Transverse colon (tissue), 4 donors: ENCODE results near the gene ABRAXAS1. TPM values are rescaled to one million over a fixed set of nuclear protein-coding genes. Genes with fewer than 3 reads are reported as not detected.

ENCODE experiments used
- DNase-seq: peaks from one replicate; pipeline ENCODE4 v3.0.0-alpha.2; 2019
- H3K27ac ChIP-seq, 4 donors: fragments of 200-600 bp; sonication (generic); 2 replicates each; pipeline ENCODE4 v1.5.1; 2016 to 2018; ENCODE audit warnings: inconsistent platforms in 4 of 4
- H3K27me3 ChIP-seq: fragments of 200-600 bp; sonication (generic); 2 replicates; pipeline ENCODE4 v1.5.1; 2017; ENCODE audit warnings: inconsistent platforms
- H3K36me3 ChIP-seq, 4 donors: fragments of 200-600 bp; sonication (generic); 2 replicates each; pipeline ENCODE4 v1.5.1; 2017 to 2019; ENCODE audit warnings: inconsistent platforms in 4 of 4
- H3K4me1 ChIP-seq, 4 donors: fragments of 200-600 bp; sonication (generic); 2 replicates each; pipeline ENCODE4 v1.5.1; 2017 to 2020; ENCODE audit warnings: inconsistent platforms in 4 of 4
- H3K4me3 ChIP-seq, 4 donors: fragments of 200-600 bp; sonication (generic); 1 replicate in 1 of 4; 2 replicates in 3 of 4; pipeline versions ENCODE4 v1.5.1 to v1.6.1; 2017 to 2019; ENCODE audit warnings: inconsistent platforms in 4 of 4
- H3K9me3 ChIP-seq, 2 donors: fragments of 200-600 bp; sonication (generic); 2 replicates each; pipeline ENCODE4 v1.5.1; 2017 to 2019; ENCODE audit warnings: inconsistent platforms in 2 of 2
- CTCF ChIP-seq, 5 experiments: fragments of 200-600 bp in 3 of 5; fragments of 450-650 bp in 2 of 5; sonication (generic) in 3 of 5; IDR thresholded peaks; 1 replicate in 2 of 5; 2 replicates in 3 of 5; pipeline ENCODE4 v1.5.1; 2016 to 2017; ENCODE audit warnings: antibody characterized with exemption in 5 of 5, inconsistent platforms in 3 of 5, mild to moderate bottlenecking in 2 of 5, moderate library complexity in 1 of 5
- EP300 ChIP-seq: sonication (generic); formaldehyde crosslinking; IDR thresholded peaks from one replicate; pipeline ENCODE4 v1.6.1; 2017; ENCODE audit warnings: antibody characterized with exemption, low read depth
- POLR2A ChIP-seq: fragments of 450-650 bp; IDR thresholded peaks from one replicate; pipeline ENCODE4 v1.6.1; 2016; ENCODE audit warnings: antibody characterized with exemption, mild to moderate bottlenecking, moderate library complexity
- POLR2AphosphoS5 ChIP-seq, 3 donors: sonication (generic); formaldehyde crosslinking; IDR thresholded peaks; one replicate each; pipeline ENCODE4 v1.6.1; 2016; ENCODE audit warnings: antibody characterized with exemption in 3 of 3
- WGBS, 2 donors: methylation state at CpG; one replicate each; pipeline ENCODE4 v1.1.5; 2018; ENCODE audit warnings: low coverage in 1 of 2; 5-methylcytosine and 5-hydroxymethylcytosine counted together
- in situ Hi-C, 4 donors: fragments of 200-750 bp; cut with MboI; loops; one replicate each; pipeline versions ENCODE4 v1.15.0 to v1.15.1; 2017; ENCODE audit warnings: low sequenced_read_pairs in 3 of 4, low pct_ligation_motif_present in 1 of 4, low pct_unique_long_range_greater_than_20kb in 1 of 4
- intact Hi-C: fragments of 100-400 bp; cut with DNase I; formaldehyde crosslinking; loops from one replicate; pipeline ENCODE4 v1.15.1; 2023; ENCODE audit warnings: low total_unique reads
- total RNA-seq, 4 donors: library from RNA; depleted of rRNA; stranded (reverse); fragments of >200 nt; gene quantifications; one replicate each; pipeline ENCODE4 v1.1.0, GENCODE V29; 2016

The ABRAXAS1 gene
- 10 to 100 TPM in 2 of 4 donors, 1 to 10 TPM in 2; 5.0 to 12.4 (median 9.7) TPM for total RNA-seq

DNA sequence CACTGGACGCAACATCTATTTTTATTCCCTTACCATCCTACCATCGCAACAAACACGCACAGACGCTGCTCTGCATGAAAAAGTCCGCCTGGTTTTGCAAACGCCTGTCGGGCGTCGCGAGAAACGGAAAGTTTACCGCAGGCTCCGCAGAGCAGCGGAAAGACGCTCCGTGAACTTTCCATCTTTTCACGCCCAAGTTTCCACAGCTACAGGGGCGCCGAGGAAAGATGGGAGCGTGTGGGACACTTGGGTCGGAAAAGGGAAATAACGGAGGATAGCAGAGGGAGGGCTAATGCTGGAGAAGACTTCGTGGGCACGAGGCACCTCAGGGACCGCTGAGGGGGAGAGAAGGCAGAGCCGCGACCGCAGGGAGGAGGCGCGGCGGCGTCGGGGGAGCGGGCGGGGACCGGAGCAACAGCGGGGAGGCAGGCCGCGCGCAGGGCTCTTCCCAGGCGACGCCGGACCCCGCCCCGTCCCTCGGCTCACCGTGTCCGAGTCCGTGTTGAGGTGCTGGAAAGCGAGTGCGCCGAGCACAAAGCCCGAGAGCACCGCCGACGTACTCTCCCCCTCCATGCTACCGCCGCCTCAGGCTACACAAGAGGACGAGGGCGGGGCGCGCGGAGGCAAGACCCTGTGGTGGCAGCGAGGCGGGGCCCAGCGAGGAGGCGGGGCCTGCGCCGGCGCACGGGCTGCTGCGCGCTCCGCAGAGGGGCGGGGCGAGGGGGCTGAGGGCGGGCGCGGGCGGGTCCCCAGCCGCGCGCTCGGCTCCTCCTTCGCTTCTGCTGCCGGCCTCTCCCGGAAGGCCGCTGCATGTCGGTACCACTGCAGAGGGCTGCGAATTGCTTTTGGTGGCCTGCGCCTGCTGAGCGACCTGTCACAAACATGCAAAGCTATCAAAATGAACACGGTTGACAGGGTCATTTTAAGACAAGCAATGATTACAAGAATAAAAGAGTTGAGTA, at the start of gene ABRAXAS1:
Gene ABRAXAS1 (minus strand): TSS at position 601 of the 962 bp plus-strand sequence. CDS start 28 bp downstream, at position 573.
- TF ChIP-seq EP300: no peak
- peak; percentile 92 to 97 (median 94) for TF ChIP-seq POLR2AphosphoS5 (IDR thresholded peaks at IDR 0.05)
- no peak for TF ChIP-seq CTCF (IDR thresholded peaks at IDR 0.05)
- TF ChIP-seq POLR2A: peak; percentile 70
- Histone ChIP-seq H3K27ac (peak within 1 kb of the TSS; percentile 90 to 95 (median 94)), H3K36me3 (peaks cover 0 to 3% (median 0%) of the 10 kb centered on the region in 4 donors), H3K9me3 (no peaks in the 10 kb centered on the region), H3K4me3 (peak within 1 kb of the TSS; percentile 50 to 83 (median 64)), H3K27me3 (no peaks in the 10 kb centered on the region), H3K4me1 (peaks cover 0 to 14% (median 9%) of the 10 kb centered on the region in 4 donors)
- intact Hi-C loops: no loop called here
- DNase-seq: peak; percentile 95
- WGBS, 2 donors: 0 to 1% methylated on average over 5 to 68 of the region's 93 CpGs
- in situ Hi-C loops: no loop called here

- intact Hi-C loops (no loop called here), in situ Hi-C loops (no loop called here)
- Histone ChIP-seq H3K36me3 (no peaks in the 10 kb centered on the region), H3K9me3 (peaks cover 0 to 19% of the 10 kb centered on the region in 2 donors), H3K4me3 (no peak overlapping the region), H3K27me3 (peaks cover 13% of the 10 kb centered on the region), H3K4me1 (no peaks in the 10 kb centered on the region), H3K27ac (no peak overlapping the region)
- 93 to 94% methylated on average over 2 of the region's 2 CpGs for WGBS, 2 donors
- TF ChIP-seq EP300: no peak
- no peak for DNase-seq
Measured at GRCh38 chr4:83527671-83528070, 42.8 kb upstream of the ABRAXAS1 start.

GRCh38 chr4:83522239-83522638, 37.3 kb upstream of the ABRAXAS1 start:
- no peaks in the 10 kb centered on the region for H3K36me3 ChIP-seq
- no peaks in the 10 kb centered on the region for H3K27me3 ChIP-seq
- H3K9me3 ChIP-seq: peaks cover 0 to 8% of the 10 kb centered on the region in 2 donors
- intact Hi-C loops: no loop called here
- 66 to 70% methylated on average over 3 of the region's 3 CpGs for WGBS, 2 donors
- no peak overlapping the region for H3K27ac ChIP-seq
- no peak overlapping the region for H3K4me3 ChIP-seq
- in situ Hi-C loops: loop anchor here in 3 of 4 donors (25.0 kb wide), 1 partner anchor 990 kb away; no protein-coding TSS in a partner anchor
- no peak for DNase-seq
- TF ChIP-seq CTCF (IDR thresholded peaks at IDR 0.05): no peak
- TF ChIP-seq POLR2A: no peak
- TF ChIP-seq EP300: no peak
- no peak for TF ChIP-seq POLR2AphosphoS5 (IDR thresholded peaks at IDR 0.05)
- no peaks in the 10 kb centered on the region for H3K4me1 ChIP-seq

GRCh38 chr4:83516042-83516772, 31.3 kb upstream of the ABRAXAS1 start:
- Histone ChIP-seq H3K4me1 (no peaks in the 10 kb centered on the region), H3K27me3 (no peaks in the 10 kb centered on the region), H3K4me3 (no peak overlapping the region), H3K36me3 (no peaks in the 10 kb centered on the region), H3K9me3 (no peaks in the 10 kb centered on the region), H3K27ac (no peak overlapping the region)
- intact Hi-C loops (no loop called here), in situ Hi-C loops (loop anchor here (10.0 to 25.0 kb wide), 2 partner anchors 119 to 996 kb away; no protein-coding TSS in a partner anchor)
- no peak for DNase-seq
- WGBS, 2 donors: 54% methylated on average over 3 of the region's 3 CpGs; no CpG with 5 or more reads in 1 of the 2 donors
- TF ChIP-seq CTCF (IDR thresholded peaks at IDR 0.05): no peak
- no peak for TF ChIP-seq EP300
- TF ChIP-seq POLR2A: no peak
